ENCODE data around the gene ZBTB43. TPM values are rescaled to one million over a fixed set of nuclear protein-coding genes. Genes with fewer than 3 reads are reported as not detected.

The ZBTB43 gene
- polyA plus RNA-seq, 1 donor from 2014 or later, result 12.3 TPM

- H3K9me2 ChIP-seq (ENCODE audit: insufficient read depth, low read length), result no peaks in the 10 kb centered on the region
- no peaks in the 10 kb centered on the region for H3K36me3 ChIP-seq (ENCODE audit: insufficient read depth, low read length)
- H3K4me3 ChIP-seq (ENCODE audit: low read length), result no peak overlapping the region
- H3F3A ChIP-seq (ENCODE audit: insufficient read depth, low read length, poor library complexity, severe bottlenecking), result no peaks in the 10 kb centered on the region
- TF ChIP-seq EP300 (conservative IDR thresholded peaks at IDR 0.05; ENCODE audit: poor library complexity, severe bottlenecking) (no peak), RAD21 (conservative IDR thresholded peaks at IDR 0.05) (no peak), MXI1 (conservative IDR thresholded peaks at IDR 0.05; ENCODE audit: poor library complexity, severe bottlenecking) (no peak), TAF1 (IDR thresholded peaks at IDR 0.05; ENCODE audit: low read depth) (no peak), SMC3 (conservative IDR thresholded peaks at IDR 0.05; ENCODE audit: poor library complexity) (no peak), EZH2 (IDR thresholded peaks at IDR 0.05; ENCODE audit: borderline replicate concordance, insufficient read depth, low read length, poor library complexity, severe bottlenecking) (no peak), CTCF (IDR thresholded peaks at IDR 0.05; ENCODE audit: poor library complexity, severe bottlenecking) (no peak)
- H2AFZ ChIP-seq (ENCODE audit: low read depth, low read length), result no peak overlapping the region
- H3K79me2 ChIP-seq (replicated peaks; ENCODE audit: insufficient read depth, low read length), result no peaks in the 10 kb centered on the region
- H3K27me3 ChIP-seq (ENCODE audit: insufficient read depth, low read depth, low read length), result no peaks in the 10 kb centered on the region
- H3K27ac ChIP-seq (ENCODE audit: low read length), result no peak overlapping the region
- H3K9ac ChIP-seq (ENCODE audit: low read length), result no peak overlapping the region
- H3K4me2 ChIP-seq (ENCODE audit: low read length), result no peak overlapping the region
- no peaks in the 10 kb centered on the region for H4K20me1 ChIP-seq (ENCODE audit: insufficient read depth)
- H3K9me3 ChIP-seq (ENCODE audit: low read length), result no peaks in the 10 kb centered on the region
These were observed 10.4 kb upstream of the ZBTB43 start for GRCh38 chr9:126794441-126794840.

- Histone ChIP-seq H3K79me2 (replicated peaks; ENCODE audit: insufficient read depth, low read length) (no peaks in the 10 kb centered on the region), H3K27me3 (ENCODE audit: insufficient read depth, low read depth, low read length) (no peaks in the 10 kb centered on the region), H3K9ac (ENCODE audit: low read length) (no peak overlapping the region), H3K36me3 (ENCODE audit: insufficient read depth, low read length) (no peaks in the 10 kb centered on the region), H3K9me3 (ENCODE audit: low read length) (no peaks in the 10 kb centered on the region), H2AFZ (ENCODE audit: low read depth, low read length) (no peak overlapping the region), H3K9me2 (ENCODE audit: insufficient read depth, low read length) (no peaks in the 10 kb centered on the region), H3K27ac (ENCODE audit: low read length) (no peak overlapping the region), H3F3A (ENCODE audit: insufficient read depth, low read length, poor library complexity, severe bottlenecking) (no peaks in the 10 kb centered on the region), H3K4me2 (ENCODE audit: low read length) (no peak overlapping the region), H4K20me1 (ENCODE audit: insufficient read depth) (no peaks in the 10 kb centered on the region), H3K4me3 (ENCODE audit: low read length) (no peak overlapping the region)
- TF ChIP-seq EP300 (conservative IDR thresholded peaks at IDR 0.05; ENCODE audit: poor library complexity, severe bottlenecking), result no peak
- TF ChIP-seq EZH2 (IDR thresholded peaks at IDR 0.05; ENCODE audit: borderline replicate concordance, insufficient read depth, low read length, poor library complexity, severe bottlenecking), result no peak
- no peak for TF ChIP-seq POLR2AphosphoS5 (IDR thresholded peaks at IDR 0.05)
- TF ChIP-seq SMC3 (conservative IDR thresholded peaks at IDR 0.05; ENCODE audit: poor library complexity), result no peak
- no peak for TF ChIP-seq RAD21 (conservative IDR thresholded peaks at IDR 0.05)
- no peak for TF ChIP-seq TAF1 (IDR thresholded peaks at IDR 0.05; ENCODE audit: low read depth)
- no peak for TF ChIP-seq MXI1 (conservative IDR thresholded peaks at IDR 0.05; ENCODE audit: poor library complexity, severe bottlenecking)
- TF ChIP-seq REST (IDR thresholded peaks at IDR 0.05; ENCODE audit: borderline replicate concordance), result no peak
- TF ChIP-seq CTCF (IDR thresholded peaks at IDR 0.05; ENCODE audit: poor library complexity, severe bottlenecking), result no peak
These were observed 8.1 kb upstream of the ZBTB43 start for GRCh38 chr9:126796758-126797157.

Measured in neural cell (in vitro differentiated cells).